Measurements from ENCODE around the gene TCAP. TPM values are rescaled to one million over a fixed set of nuclear protein-coding genes. Genes with fewer than 3 reads are reported as not detected.

Gene TCAP
- total RNA-seq, 1 experiment from 2014 or later = 0.53 TPM

DNA sequence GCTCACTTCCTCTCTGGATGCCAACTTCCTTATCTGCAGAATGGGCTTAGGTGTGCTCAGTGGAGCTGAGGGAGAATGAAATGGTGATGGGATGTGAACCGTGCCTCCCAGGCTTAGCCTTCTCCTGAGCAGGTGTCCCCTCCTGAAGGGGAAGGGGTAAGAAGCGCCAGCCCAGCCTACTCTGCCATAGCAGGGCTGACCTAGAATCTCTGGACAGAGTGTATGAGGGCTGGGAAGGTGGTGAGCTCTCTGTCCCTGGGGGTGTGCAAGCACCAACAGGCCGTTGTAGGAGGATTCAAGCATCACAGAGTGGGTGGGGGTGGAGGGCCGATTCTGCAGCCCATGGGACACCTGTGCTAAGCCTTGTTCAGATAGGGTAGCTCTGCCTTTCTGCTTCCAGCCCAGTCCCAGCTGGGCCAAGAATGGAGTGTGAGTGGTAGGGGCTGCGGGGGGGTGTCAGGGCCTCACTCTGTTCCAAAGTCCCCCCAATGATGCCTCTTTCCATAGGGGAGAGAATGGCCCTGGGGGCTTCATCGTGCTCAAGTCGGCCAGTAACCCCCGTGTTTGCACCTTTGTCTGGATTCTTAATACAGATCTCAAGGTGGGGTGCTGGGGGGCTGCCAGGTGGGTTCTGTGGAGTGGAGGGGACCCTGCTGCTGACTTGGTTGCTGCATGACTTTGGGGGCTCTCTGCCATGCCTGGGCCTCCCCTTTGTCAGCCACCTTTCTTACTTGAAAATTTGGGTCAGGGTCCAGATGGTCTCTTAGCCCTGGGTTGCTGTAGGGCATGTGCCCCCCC, 3.2 kb upstream of the TCAP start:
- in situ Hi-C loops (cut with HindIII; ENCODE audit: low pct_unique_long_range_greater_than_20kb, low sequenced_read_pairs) = no loop called here
- DNase-seq (ENCODE audit: low read depth, low spot score) = no peak

DNA sequence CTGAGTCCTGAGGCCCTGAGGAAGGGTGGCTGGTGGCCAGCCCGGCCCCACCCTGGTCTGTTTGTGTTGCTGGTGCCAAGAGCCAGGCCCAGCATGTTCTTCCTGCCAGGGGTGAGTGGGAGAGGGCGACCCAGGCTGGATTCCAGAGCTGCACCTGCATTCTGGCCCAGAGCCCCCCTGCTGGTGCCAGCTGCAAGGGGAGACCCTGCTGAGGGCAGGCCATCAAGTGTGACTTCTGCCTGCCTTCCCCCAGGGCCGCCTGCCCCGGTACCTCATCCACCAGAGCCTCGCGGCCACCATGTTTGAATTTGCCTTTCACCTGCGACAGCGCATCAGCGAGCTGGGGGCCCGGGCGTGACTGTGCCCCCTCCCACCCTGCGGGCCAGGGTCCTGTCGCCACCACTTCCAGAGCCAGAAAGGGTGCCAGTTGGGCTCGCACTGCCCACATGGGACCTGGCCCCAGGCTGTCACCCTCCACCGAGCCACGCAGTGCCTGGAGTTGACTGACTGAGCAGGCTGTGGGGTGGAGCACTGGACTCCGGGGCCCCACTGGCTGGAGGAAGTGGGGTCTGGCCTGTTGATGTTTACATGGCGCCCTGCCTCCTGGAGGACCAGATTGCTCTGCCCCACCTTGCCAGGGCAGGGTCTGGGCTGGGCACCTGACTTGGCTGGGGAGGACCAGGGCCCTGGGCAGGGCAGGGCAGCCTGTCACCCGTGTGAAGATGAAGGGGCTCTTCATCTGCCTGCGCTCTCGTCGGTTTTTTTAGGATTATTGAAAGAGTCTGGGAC, 2.4 kb upstream of the TCAP start:
- no peak for DNase-seq (ENCODE audit: low read depth, low spot score)
- in situ Hi-C loops (cut with HindIII; ENCODE audit: low pct_unique_long_range_greater_than_20kb, low sequenced_read_pairs) = no loop called here

DNA sequence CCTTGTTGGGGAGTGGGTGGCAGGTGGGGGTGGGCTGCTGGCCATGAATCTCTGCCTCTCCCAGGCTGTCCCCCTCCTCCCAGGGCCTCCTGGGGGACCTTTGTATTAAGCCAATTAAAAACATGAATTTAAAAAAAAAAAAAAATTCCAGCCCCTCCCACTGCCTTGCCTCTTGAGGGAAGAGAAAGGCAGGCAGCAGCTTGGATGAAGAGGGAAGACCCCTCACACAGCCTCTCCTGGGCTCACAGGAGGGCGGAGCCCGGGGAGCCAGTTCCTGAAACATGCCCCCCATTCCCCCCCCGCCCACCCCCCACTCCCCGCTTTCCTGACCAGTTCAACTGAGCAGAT, 1.8 kb upstream of the TCAP start:
- in situ Hi-C loops (cut with HindIII; ENCODE audit: low pct_unique_long_range_greater_than_20kb, low sequenced_read_pairs) = no loop called here
- no peak for DNase-seq (ENCODE audit: low read depth, low spot score)

DNA sequence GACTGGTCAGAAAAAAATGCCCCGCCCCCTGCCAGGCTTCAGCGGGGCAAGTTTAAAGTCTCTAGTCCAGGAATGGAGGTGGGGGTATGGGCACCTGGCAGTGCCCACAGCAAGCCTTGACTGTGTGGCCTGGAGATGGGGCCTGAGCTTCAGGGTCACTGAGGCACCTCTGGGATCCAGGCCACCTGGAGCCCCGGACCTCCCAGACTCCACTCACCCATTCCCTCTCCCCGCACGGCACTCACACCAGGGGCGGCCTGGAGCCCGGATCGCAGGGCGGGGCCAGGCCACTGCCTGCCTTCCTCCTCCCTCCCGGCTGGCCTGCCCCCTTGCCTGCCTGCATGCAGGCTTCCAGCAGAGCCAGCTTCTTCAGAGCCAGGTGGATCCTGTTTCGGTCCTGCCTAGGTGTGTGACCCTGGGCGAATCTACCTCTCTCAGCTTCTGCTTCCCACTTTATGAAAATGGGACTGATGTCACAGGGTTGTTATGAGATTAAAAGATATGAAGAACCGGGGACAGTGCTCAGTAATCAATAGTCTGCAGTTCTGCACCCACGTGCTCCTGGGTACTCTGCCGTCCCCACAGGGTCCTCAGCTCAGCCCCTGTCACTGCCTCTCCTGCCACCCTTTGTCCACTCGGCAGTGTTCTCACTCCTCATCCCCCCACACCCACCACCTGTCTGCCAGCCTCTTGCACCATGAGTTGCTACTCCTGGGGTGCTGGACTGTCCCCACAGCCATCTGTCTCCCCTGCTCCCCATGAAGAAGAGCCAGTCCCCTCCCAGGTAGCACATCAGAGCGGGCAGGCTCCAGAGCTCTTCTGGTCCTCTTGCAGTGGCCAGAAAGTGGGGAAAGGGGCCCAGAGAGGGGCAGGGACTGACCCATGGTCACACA, 1.2 kb upstream of the TCAP start:
- DNase-seq (ENCODE audit: low read depth, low spot score) = peak; percentile 37
- in situ Hi-C loops (cut with HindIII; ENCODE audit: low pct_unique_long_range_greater_than_20kb, low sequenced_read_pairs) = no loop called here

DNA sequence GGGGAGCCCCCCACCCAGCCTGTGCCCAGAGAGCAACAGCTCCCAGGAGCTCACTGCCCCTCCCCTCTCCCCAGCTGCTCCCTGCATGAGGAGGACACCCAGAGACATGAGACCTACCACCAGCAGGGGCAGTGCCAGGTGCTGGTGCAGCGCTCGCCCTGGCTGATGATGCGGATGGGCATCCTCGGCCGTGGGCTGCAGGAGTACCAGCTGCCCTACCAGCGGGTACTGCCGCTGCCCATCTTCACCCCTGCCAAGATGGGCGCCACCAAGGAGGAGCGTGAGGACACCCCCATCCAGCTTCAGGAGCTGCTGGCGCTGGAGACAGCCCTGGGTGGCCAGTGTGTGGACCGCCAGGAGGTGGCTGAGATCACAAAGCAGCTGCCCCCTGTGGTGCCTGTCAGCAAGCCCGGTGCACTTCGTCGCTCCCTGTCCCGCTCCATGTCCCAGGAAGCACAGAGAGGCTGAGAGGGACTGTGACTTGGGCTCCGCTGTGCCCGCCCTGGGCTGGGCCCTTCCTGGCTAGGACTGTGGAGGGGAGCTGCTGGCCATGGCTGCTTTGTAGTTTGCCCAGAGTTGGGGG, 584 bp downstream of the TCAP start:
- in situ Hi-C loops (cut with HindIII; ENCODE audit: low pct_unique_long_range_greater_than_20kb, low sequenced_read_pairs) = no loop called here
- peak; percentile 34 for DNase-seq (ENCODE audit: low read depth, low spot score)

DNA sequence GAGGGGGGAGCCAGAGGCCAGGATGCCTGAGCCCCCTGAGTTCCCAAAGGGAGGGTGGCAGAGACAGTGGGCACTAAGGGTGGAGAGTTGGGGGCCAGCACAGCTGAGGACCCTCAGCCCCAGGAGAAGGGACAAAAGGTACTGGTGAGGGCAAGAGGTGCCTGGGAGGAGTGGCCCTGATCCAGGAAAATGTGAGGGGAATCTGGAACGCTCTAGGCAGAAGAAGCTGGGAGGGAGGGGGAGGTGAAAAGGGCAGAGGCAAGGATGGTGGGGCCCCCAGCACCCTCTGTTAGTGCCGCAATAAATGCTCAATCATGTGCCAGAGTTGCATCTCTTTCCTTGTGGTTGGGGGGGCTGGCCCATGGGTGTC, 1.1 kb downstream of the TCAP start:
- no peak for DNase-seq (ENCODE audit: low read depth, low spot score)
- in situ Hi-C loops (cut with HindIII; ENCODE audit: low pct_unique_long_range_greater_than_20kb, low sequenced_read_pairs) = no loop called here

DNA sequence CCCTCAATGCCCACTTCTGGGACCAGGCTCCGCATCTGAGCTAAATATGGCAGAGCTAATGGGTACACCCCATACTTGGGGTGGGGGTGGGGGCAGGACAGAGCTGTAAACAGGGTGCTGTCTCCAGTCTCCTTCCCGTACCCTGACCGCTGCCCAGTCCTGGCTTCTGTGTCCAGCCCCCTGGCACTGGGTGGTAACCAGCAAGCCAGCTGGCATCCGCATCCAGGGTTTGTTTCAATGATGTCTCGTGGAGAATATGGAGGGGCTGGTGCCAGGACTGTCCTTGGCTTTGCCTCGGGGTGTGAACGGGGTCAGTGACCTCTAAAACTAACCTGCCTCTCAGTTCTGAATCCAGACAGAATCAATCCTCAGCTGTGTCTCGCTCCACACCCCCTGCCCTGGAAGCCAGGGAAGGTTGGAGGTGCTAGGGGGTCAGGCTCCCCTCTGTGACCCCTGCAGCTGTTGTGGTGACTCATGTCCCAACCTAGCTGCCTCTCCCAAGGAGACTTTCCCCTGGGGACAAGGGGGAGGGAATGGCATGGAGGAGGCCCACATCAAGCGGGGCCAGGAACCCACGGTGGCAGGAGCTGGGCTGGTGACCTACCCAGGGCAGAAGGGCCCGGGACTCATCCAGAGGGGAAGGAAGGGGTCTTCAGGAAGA, 1.6 kb downstream of the TCAP start:
- in situ Hi-C loops (cut with HindIII; ENCODE audit: low pct_unique_long_range_greater_than_20kb, low sequenced_read_pairs) = no loop called here
- DNase-seq (ENCODE audit: low read depth, low spot score) = no peak

DNA sequence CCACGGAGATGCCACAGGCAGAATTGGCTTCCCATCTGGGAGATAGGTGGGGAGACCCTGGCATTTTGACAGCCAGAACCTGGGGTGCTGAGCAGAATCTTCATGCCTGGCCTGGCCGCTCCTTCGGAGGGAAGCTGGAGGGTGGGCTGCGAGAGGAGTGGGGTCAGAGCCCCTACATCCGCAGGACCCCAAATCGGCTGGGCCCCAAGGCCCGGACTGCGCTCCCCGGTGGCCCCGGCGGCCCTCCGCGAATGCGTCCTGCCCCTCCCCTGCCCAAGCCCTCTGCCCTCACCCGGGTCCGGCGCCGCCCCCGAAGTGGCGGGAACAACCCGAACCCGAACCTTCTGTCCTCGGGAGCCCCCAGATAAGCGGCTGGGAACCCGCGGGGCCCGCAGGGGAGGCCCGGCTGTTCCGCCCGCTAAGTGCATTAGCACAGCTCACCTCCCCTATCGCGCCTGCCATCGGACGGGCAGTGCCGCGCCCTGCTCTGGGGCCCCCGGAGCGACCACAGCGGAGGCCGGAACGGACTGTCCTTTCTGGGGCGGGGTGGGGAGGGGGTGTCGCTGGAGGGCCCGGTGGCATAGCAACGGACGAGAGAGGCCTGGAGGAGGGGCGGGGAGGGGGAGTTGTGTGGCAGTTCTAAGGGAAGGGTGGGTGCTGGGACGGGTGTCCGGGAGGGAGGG, 2.3 kb downstream of the TCAP start:
- in situ Hi-C loops (cut with HindIII; ENCODE audit: low pct_unique_long_range_greater_than_20kb, low sequenced_read_pairs) = no loop called here
- no peak for DNase-seq (ENCODE audit: low read depth, low spot score)

DNA sequence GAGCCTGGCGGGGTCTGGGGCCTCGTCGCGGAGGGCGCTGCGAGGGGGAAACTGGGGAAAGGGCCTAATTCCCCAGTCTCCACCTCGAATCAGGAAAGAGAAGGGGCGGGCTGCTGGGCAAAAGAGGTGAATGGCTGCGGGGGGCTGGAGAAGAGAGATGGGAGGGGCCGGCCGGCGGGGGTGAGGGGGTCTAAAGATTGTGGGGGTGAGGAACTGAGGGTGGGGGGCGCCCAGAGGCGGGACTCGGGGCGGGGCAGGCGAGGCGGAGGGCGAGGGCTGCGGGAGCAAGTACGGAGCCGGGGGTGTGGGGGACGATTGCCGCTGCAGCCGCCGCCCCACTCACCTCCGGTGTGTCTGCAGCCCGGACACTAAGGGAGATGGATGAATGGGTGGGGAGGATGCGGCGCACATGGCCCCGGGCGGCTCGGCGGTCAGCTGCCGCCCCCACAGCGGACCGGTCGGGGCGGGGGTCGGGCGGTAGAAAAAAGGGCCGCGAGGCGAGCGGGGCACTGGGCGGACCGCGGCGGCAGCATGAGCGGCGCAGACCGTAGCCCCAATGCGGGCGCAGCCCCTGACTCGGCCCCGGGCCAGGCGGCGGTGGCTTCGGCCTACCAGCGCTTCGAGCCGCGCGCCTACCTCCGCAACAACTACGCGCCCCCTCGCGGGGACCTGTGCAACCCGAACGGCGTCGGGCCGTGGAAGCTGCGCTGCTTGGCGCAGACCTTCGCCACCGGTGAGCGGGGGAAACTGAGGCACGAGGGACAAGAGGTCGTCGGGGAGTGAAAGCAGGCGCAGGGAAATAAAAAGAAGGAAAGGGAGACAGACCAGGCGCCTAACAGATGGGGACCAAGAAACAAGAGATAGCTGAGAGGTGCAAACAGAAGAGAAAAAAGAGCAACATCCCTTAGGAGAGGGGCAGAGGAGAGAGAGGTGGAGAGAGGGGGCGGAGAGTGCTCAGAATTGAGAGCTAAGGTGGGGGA, 3.1 kb downstream of the TCAP start, which contains the start of gene PNMT:
Gene PNMT, plus strand, starts transcription at position 509 of the 980 bp plus-strand sequence. Its CDS starts 23 bp downstream, at position 532.
- in situ Hi-C loops (cut with HindIII; ENCODE audit: low pct_unique_long_range_greater_than_20kb, low sequenced_read_pairs) = no loop called here
- peak; percentile 33 for DNase-seq (ENCODE audit: low read depth, low spot score)

DNA sequence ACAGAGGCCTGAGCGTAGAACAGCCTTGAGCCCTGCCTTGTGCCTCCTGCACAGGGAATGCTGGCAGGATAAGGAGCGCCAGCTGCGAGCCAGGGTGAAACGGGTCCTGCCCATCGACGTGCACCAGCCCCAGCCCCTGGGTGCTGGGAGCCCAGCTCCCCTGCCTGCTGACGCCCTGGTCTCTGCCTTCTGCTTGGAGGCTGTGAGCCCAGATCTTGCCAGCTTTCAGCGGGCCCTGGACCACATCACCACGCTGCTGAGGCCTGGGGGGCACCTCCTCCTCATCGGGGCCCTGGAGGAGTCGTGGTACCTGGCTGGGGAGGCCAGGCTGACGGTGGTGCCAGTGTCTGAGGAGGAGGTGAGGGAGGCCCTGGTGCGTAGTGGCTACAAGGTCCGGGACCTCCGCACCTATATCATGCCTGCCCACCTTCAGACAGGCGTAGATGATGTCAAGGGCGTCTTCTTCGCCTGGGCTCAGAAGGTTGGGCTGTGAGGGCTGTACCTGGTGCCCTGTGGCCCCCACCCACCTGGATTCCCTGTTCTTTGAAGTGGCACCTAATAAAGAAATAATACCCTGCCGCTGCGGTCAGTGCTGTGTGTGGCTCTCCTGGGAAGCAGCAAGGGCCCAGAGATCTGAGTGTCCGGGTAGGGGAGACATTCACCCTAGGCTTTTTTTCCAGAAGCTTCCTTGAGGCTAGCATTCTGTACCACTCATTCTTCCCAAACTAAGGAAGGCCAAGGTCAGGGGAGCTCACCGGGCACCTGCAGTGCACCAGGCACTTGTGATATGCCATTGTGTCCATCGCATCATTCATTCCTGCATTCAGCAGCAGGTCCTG, 5.0 kb downstream of the TCAP start:
- in situ Hi-C loops (cut with HindIII; ENCODE audit: low pct_unique_long_range_greater_than_20kb, low sequenced_read_pairs) = no loop called here
- DNase-seq (ENCODE audit: low read depth, low spot score) = no peak

DNA sequence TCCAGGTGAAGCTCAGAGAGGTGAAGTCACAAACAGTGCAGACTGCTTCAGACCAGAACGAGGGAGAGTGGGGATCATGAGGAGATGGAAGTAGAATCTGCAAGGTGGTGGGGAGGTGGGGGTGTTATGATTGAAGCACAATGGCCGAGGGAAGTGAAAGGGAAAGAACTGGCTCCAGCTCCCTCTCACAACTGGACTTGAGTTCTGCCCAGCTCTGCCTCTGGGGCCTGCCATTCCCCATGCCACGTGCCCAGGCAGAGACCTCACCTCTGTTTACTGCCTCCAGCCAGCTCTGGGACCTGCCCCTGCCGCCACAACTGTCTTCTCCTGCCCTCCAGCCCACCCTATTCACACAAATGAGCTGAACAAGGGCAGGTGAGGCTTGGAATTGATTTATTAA, 5.6 kb downstream of the TCAP start:
- no peak for DNase-seq (ENCODE audit: low read depth, low spot score)
- in situ Hi-C loops (cut with HindIII; ENCODE audit: low pct_unique_long_range_greater_than_20kb, low sequenced_read_pairs) = no loop called here

DNA sequence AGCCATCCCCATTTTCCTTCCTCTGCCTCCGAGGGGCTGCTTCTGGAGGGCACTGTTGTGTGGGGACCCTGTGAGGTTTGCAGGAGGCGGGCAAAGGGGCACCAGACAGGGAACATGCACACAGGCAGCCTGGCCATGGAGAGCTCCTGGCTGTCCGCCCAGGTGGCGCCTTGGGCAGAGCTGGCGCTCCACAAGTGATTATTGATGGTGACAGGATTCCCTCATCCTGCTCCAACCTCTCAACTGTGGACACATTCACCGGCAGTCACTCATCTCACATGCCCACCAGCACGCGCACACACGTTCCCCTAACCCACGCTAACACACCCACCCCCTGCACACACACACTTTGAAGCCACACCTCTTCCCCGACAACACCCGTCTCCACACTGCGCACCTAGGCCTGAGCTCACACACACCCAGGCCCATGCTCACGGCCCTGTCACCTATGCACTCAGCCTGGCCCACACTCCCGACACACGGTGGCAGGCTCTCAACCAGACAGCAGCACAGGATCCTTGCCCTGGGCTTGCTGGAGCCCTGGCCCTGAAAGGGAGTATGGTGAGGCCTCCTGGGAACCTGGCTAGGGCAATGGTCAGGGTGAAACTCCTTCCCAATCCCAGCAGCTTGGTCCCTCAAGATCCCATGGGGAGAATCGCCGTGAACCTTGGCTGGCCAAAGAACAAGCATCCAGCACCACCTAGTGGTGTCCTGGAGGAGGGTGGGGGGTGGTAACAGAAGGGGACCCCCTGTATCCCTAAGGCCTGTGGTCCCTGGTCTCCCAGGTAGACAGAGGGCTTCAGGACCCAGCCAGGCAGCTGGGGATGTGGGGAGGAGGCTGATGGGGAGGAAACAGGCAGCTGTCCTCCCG, 6.7 kb downstream of the TCAP start:
- peak; percentile 60 for DNase-seq (ENCODE audit: low read depth, low spot score)
- in situ Hi-C loops (cut with HindIII; ENCODE audit: low pct_unique_long_range_greater_than_20kb, low sequenced_read_pairs) = no loop called here

DNA sequence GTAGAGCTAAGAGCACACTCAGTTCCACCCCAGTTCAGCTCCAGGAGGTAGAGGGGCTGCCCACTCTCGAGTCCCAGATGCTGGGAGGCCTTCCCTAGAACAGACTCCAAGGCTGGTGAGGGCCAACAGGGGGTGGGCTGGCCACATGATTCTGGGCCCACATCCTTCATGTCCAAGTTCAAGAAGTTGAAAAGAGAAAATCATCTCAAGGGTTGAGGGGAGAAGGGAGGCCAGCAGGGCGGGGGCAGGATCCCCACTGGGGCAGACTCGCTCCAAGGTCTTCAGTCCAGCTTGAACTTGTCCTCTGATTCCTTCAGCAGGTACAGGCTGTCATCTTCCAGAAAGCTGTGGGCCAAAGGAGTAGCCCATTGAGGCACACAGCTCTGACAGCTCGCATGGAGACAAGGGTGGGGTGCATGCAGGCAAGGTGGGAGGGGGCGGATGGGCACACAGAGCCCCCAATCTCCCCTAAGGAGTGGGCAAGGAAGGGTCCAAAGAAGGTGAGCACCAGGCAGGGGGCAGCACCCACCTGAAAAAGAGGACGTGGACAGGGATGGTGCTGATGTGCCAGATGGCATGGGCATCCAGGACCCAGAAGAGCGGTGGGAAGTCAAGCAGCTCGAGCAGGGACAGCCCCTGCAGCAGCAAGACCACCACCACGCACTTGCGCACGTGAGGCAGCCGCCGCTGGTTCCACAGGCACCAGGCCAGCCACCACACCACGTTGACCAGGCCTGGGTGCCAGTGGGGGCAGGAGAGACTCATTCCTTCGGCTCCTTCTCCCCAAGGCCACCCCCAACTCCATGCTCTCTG, 7.6 kb downstream of the TCAP start:
- no peak for DNase-seq (ENCODE audit: low read depth, low spot score)

More for the DNA sequence above, 7.6 kb downstream of the TCAP start:
- in situ Hi-C loops (cut with HindIII; ENCODE audit: low pct_unique_long_range_greater_than_20kb, low sequenced_read_pairs) = no loop called here
